ENCODE measurements around the gene MIEF1.

Gene MIEF1

GRCh38 chr22:39469681-39470450 lies 32.2 kb upstream of the MIEF1 start:
- TF ChIP-seq ZFP3 (CRISPR knock-in tag; IDR thresholded peaks at IDR 0.05) (no peak), PPARA (CRISPR knock-in tag; IDR thresholded peaks at IDR 0.05; ENCODE audit: borderline replicate concordance) (no peak), ARNTL (CRISPR knock-in tag; IDR thresholded peaks at IDR 0.05; ENCODE audit: borderline replicate concordance, low read depth) (no peak), ZC3H10 (CRISPR knock-in tag; IDR thresholded peaks at IDR 0.05) (no peak), GLIS3 (CRISPR knock-in tag; IDR thresholded peaks at IDR 0.05) (no peak), RARB (CRISPR knock-in tag; IDR thresholded peaks at IDR 0.05) (no peak), SNAI2 (CRISPR knock-in tag; IDR thresholded peaks at IDR 0.05) (no peak), CREB5 (CRISPR knock-in tag; IDR thresholded peaks at IDR 0.05; ENCODE audit: low read depth) (no peak), OSR1 (CRISPR knock-in tag; IDR thresholded peaks at IDR 0.05) (no peak), TCF4 (CRISPR knock-in tag; IDR thresholded peaks at IDR 0.05; ENCODE audit: borderline replicate concordance) (no peak), ZNF70 (CRISPR knock-in tag; IDR thresholded peaks at IDR 0.05) (no peak), CSDC2 (CRISPR knock-in tag; IDR thresholded peaks at IDR 0.05) (no peak)
- TF ChIP-seq, protein P1, sequence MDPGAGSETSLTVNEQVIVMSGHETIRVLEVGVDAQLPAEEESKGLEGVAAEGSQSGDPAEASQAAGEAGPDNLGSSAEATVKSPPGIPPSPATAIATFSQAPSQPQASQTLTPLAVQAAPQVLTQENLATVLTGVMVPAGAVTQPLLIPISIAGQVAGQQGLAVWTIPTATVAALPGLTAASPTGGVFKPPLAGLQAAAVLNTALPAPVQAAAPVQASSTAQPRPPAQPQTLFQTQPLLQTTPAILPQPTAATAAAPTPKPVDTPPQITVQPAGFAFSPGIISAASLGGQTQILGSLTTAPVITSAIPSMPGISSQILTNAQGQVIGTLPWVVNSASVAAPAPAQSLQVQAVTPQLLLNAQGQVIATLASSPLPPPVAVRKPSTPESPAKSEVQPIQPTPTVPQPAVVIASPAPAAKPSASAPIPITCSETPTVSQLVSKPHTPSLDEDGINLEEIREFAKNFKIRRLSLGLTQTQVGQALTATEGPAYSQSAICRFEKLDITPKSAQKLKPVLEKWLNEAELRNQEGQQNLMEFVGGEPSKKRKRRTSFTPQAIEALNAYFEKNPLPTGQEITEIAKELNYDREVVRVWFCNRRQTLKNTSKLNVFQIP (CRISPR knock-in tag; IDR thresholded peaks at IDR 0.05; ENCODE audit: borderline replicate concordance, low read depth) = no peak
- TF ChIP-seq, protein P2, sequence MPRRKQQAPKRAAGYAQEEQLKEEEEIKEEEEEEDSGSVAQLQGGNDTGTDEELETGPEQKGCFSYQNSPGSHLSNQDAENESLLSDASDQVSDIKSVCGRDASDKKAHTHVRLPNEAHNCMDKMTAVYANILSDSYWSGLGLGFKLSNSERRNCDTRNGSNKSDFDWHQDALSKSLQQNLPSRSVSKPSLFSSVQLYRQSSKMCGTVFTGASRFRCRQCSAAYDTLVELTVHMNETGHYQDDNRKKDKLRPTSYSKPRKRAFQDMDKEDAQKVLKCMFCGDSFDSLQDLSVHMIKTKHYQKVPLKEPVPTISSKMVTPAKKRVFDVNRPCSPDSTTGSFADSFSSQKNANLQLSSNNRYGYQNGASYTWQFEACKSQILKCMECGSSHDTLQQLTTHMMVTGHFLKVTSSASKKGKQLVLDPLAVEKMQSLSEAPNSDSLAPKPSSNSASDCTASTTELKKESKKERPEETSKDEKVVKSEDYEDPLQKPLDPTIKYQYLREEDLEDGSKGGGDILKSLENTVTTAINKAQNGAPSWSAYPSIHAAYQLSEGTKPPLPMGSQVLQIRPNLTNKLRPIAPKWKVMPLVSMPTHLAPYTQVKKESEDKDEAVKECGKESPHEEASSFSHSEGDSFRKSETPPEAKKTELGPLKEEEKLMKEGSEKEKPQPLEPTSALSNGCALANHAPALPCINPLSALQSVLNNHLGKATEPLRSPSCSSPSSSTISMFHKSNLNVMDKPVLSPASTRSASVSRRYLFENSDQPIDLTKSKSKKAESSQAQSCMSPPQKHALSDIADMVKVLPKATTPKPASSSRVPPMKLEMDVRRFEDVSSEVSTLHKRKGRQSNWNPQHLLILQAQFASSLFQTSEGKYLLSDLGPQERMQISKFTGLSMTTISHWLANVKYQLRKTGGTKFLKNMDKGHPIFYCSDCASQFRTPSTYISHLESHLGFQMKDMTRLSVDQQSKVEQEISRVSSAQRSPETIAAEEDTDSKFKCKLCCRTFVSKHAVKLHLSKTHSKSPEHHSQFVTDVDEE (CRISPR knock-in tag; IDR thresholded peaks at IDR 0.05) = no peak
- ATAC-seq = no peak

DNA sequence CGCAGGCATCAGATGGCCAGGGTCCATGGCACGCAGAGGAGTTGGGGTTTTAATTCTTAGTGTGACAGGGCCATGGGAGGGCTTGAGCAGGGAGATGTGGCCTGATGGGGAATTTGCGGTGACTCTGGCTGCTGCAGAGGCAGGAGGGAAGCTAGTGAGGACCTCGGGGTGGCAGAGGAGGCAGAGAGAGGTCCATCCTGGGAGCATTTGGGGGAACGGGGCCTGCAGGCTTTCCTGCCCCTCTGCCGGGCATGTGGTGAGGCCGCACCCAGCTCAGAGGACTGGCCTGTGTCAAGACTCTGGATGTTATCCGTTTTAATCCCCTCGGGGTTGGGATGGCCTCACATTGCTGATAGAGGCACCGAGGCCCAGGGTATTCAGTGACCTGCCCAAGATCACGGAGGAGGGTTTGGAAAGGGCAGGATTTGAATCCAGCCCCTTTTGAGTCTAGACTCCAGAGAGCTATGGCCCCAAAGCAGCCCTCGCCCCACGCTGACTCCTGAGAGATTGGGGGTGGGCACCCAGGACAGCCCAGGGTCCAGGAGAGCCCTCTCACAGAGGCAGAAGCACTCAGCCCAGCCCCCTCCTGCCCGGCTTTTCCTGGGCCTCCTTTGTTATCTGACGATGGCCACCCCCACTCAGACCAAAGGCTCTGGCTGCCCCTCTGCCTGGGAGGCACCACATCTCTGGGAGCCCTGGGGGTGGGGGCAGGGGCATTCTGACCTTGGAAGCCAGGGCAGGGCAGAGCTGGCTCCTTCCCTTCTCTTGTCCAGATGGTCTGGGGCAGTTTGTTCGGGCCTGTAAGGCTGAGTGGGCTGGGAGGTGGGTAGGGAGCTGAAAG lies 31.4 kb upstream of the MIEF1 start:
- no peak for ATAC-seq
- TF ChIP-seq SNAI2 (CRISPR knock-in tag; IDR thresholded peaks at IDR 0.05) (no peak), ISL1 (CRISPR knock-in tag; IDR thresholded peaks at IDR 0.05) (no peak), CSDC2 (CRISPR knock-in tag; IDR thresholded peaks at IDR 0.05) (no peak), ZC3H10 (CRISPR knock-in tag; IDR thresholded peaks at IDR 0.05) (no peak), CSRNP3 (CRISPR knock-in tag; IDR thresholded peaks at IDR 0.05) (no peak), PPARA (CRISPR knock-in tag; IDR thresholded peaks at IDR 0.05; ENCODE audit: borderline replicate concordance) (no peak), PATZ1 (CRISPR knock-in tag; IDR thresholded peaks at IDR 0.05; ENCODE audit: borderline replicate concordance) (no peak), ESRRG (CRISPR knock-in tag; IDR thresholded peaks at IDR 0.05) (no peak), OSR1 (CRISPR knock-in tag; IDR thresholded peaks at IDR 0.05) (no peak), ZNF565 (CRISPR knock-in tag; conservative IDR thresholded peaks at IDR 0.05; ENCODE audit: low read depth) (no peak), ARNTL (CRISPR knock-in tag; IDR thresholded peaks at IDR 0.05; ENCODE audit: borderline replicate concordance, low read depth) (no peak), RARB (CRISPR knock-in tag; IDR thresholded peaks at IDR 0.05) (no peak), ZFP3 (CRISPR knock-in tag; IDR thresholded peaks at IDR 0.05) (no peak), TOX (CRISPR knock-in tag; IDR thresholded peaks at IDR 0.05; ENCODE audit: borderline replicate concordance) (no peak), BACH2 (CRISPR knock-in tag; IDR thresholded peaks at IDR 0.05; ENCODE audit: borderline replicate concordance) (no peak)
- TF ChIP-seq, protein P2 (CRISPR knock-in tag; IDR thresholded peaks at IDR 0.05) = no peak
- TF ChIP-seq, protein P1 (CRISPR knock-in tag; IDR thresholded peaks at IDR 0.05; ENCODE audit: borderline replicate concordance, low read depth) = no peak

All from SK-N-SH treated with all-trans-retinoic acid at 6 μM for 48 hours (cell line).